Smooth muscle cell of the brain vasculature (primary cell): ENCODE results near the gene OOSP4B.
"Not testable (repeated sequence)": the region's sequence is repeated elsewhere in the genome, so short reads cannot be mapped to it uniquely, and the experiment has no call there.

Source experiments
- DNase-seq: peaks from one replicate; pipeline ENCODE4 v3.0.0-alpha.2; 2012; ENCODE audit warnings: low read depth, low spot score

Gene OOSP4B

GRCh38 chr11:60059521-60060240, 42.7 kb downstream of the OOSP4B start:
- DNase-seq = no peak

GRCh38 chr11:60064111-60064510, 47.1 kb downstream of the OOSP4B start:
- no peak for DNase-seq

- no peak for DNase-seq
Measured at GRCh38 chr11:60065801-60066200, 48.8 kb downstream of the OOSP4B start.

GRCh38 chr11:60069450-60069849, 52.5 kb downstream of the OOSP4B start:
- DNase-seq = no peak

GRCh38 chr11:60071644-60072043, 54.7 kb downstream of the OOSP4B start:
- not testable (repeated sequence) for DNase-seq

- no peak for DNase-seq
Measured at GRCh38 chr11:60077216-60077817, 60.3 kb downstream of the OOSP4B start.

GRCh38 chr11:60077981-60078380, 61.0 kb downstream of the OOSP4B start:
- DNase-seq = no peak

- DNase-seq = no peak
Measured at GRCh38 chr11:60078745-60079144, 61.8 kb downstream of the OOSP4B start.

- DNase-seq = no peak
Measured at GRCh38 chr11:60080535-60080934, 63.6 kb downstream of the OOSP4B start.
